WI38 (cell line): ENCODE measurements around the gene SHANK2.

Experiments
- H3K4me3 ChIP-seq: 2 replicates; pipeline ENCODE4 v1.5.1; 2011; ENCODE audit warnings: low read depth, mild to moderate bottlenecking, control low read depth, low read length
- TF ChIP-seq, protein P1 (sequence below): IDR thresholded peaks from 2 replicates; pipeline ENCODE4 v1.5.1; 2012; ENCODE audit warnings: low read depth, mild to moderate bottlenecking, control low read depth, low read length

Gene SHANK2

DNA sequence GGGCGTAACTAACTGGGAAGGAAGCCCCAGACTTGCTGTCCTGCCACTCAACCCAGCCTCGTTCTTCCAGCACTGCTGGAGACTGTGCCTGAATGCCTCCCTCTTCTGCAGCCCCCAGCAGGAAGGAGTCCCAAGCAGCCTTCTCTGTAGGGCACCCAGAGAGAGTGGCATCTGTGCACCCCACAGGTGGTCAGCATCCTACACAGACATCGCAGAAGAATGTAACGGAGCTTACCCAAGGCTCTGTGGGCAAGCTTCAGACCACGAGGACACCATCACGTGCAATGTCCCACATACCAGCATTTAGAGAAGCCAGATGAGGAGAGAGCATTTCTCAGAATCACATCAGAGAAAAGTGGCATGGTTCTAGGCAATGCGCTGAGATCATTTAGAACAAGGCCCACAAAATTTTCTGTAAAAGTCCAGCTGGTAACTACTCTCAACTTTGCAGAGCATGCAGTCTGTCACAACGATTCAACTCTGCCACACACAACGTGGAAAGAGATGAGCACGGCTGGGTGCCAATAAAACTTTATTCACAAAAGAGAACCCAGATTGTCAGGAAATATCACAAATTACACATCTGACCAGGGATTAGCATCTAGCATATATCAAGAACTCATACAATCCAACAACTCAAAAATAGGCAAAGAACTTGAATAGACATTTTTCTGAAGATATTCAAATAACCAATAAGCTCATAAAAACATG is 33.4 kb downstream of the SHANK2 start:
- TF ChIP-seq, protein P1, sequence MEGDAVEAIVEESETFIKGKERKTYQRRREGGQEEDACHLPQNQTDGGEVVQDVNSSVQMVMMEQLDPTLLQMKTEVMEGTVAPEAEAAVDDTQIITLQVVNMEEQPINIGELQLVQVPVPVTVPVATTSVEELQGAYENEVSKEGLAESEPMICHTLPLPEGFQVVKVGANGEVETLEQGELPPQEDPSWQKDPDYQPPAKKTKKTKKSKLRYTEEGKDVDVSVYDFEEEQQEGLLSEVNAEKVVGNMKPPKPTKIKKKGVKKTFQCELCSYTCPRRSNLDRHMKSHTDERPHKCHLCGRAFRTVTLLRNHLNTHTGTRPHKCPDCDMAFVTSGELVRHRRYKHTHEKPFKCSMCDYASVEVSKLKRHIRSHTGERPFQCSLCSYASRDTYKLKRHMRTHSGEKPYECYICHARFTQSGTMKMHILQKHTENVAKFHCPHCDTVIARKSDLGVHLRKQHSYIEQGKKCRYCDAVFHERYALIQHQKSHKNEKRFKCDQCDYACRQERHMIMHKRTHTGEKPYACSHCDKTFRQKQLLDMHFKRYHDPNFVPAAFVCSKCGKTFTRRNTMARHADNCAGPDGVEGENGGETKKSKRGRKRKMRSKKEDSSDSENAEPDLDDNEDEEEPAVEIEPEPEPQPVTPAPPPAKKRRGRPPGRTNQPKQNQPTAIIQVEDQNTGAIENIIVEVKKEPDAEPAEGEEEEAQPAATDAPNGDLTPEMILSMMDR = no peak
- no peak overlapping the region for H3K4me3 ChIP-seq

DNA sequence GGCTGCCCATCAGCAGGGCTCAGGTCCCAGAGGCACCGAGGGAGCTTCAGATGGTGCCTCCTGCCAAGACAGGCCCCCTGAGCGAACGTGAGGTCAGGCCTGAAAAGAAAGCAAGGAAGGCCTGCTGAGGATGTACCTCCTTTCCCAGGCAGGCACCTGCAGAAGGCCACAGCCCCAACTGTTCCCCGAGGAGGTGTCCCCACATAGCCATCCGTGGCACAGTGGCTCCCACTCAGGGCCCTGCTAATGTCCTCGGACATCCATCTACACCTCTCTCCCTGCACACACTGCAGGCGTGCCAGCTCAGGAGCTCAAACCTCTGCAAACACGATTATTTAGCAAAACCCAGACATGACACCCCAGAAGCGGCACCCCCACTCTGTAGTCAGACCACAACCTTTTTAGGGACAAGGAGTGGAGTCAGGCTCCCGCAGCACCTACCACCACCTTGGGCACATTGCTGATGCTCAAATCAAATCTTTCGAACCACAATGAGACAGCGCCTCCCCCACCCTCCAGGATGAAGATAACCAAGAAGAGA is 36.9 kb downstream of the SHANK2 start:
- no peak overlapping the region for H3K4me3 ChIP-seq
- TF ChIP-seq, protein P1 = no peak

DNA sequence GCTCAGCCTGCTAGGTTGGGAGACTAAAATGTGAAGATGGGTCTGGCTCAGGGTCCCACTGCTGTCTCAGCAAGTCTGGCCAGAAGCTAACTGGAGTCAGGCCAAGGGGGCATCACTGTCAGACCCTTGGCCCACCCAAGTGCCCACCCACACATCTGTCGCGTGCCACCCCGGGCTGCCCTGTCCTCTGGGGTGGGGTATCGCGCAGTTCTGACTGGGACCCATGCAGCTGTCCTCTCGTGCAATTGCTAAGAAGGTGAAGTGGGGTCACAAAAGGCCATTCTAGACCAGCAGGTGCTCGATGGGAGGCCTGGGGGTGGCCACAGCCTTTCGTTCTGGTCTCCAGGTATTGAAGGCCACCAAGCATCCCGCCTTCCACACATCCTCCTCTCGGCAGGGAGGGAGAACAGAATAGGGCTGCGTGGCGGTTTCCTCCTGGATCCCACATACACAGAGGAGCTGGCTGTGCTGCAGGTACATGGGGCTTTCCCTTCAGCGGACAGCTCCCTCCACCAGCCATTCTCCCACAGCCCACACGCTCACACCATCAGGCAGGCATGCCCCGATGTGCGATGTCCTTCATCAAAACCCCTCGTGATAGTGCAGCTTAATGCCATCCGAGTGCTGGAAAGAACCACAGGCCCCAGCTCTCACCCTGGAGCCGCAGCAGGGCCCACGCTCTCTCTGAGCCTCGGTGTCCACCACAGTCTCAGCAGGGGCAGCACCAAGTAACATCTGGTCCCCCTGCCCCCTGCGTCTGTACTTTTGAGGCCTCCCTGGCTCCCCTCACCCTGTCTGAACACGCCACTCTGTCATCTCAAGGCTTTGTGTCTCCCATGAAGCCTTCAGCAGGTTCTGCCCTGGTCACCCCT is 37.6 kb downstream of the SHANK2 start:
- TF ChIP-seq, protein P1 = no peak
- H3K4me3 ChIP-seq = no peak overlapping the region

DNA sequence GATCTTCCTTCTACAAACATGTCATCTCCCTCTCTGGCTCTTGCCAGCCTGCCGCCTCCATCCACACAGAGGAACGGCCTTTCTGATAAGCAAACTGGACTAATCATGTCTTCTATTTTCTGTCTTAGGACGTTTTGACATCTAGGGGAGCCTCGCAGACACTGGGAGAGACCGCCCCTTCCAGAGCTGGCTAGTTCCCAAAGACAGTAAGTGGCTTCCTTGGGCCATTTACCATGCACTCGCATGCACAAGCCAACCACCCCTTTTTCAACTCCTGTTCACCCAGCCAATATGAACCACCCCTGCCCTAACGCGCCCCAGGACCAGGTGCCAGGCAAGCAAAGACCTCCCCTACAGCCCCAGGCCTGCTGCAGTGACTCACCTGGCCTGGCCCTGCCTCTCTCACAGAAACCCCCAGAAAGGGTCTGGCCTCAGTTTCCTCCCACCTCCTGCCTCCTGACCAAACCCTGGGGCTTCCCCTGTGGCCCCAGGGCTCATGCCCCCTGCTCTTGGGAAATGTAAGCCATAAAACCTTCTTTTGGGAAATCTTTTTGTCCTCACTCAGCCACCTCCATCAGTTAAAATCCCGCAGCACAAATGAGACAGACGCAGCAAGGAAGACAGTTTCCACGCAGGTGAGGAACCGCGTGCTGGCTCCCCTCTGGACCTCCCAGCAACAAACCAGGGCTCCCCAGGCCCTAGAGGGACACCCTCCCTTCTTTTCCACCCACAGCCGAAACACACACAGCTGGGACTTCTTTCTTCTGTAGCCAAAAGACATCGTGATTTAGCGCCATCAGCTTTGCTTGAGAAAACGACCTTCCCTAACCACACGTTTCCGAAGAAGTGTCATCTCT is 38.5 kb downstream of the SHANK2 start:
- TF ChIP-seq, protein P1 = no peak
- no peak overlapping the region for H3K4me3 ChIP-seq

- TF ChIP-seq, protein P1 = no peak
- no peak overlapping the region for H3K4me3 ChIP-seq
Observed at GRCh38 chr11:71212871-71213559, 39.4 kb downstream of the SHANK2 start.

DNA sequence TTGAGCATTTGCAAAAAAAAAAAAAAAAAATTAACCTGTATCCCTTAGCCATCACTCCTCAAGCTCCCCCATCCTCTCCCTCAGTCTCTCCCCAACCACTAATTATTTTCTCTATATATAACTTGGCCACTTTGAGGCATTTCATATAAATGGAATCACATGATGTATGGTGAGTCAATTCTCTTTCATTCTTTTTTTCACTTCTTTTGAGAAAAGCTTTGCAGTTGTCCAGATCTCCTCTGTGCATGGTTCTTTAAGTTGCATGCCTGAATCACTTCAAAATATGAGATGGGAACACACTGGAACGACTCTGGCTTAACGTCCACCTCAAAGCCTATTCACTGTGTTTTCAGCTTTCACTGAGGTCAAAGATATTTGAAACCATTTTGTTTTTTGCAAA is 40.7 kb downstream of the SHANK2 start:
- TF ChIP-seq, protein P1 = no peak
- no peak overlapping the region for H3K4me3 ChIP-seq
